PC-3 (cell line): ENCODE results near the gene GPATCH1.

Experiments
- CTCF ChIP-seq: fragments of 300-600 bp; sonication (generic); conservative IDR thresholded peaks from 2 replicates; pipeline ENCODE4 v1.5.1; 2017; ENCODE audit warnings: antibody characterized with exemption, low read depth, mild to moderate bottlenecking, low read length
- EZH2 ChIP-seq: fragments of 300-600 bp; sonication (generic); IDR thresholded peaks from one replicate; pipeline ENCODE4 v1.6.1; 2017; ENCODE audit warnings: antibody characterized with exemption, mild to moderate bottlenecking, low read length; ENCODE audit not compliant: unreplicated experiment

GRCh38 chr19:33054623-33055022 is 26.4 kb upstream of the GPATCH1 start:
- TF ChIP-seq EZH2 (no peak), CTCF (no peak)
